ENCODE results near the gene CKLF.
A peak's percentile ranks its signal among the peaks of the same experiment; 100 is the strongest.
"Not testable (repeated sequence)": the region's sequence is repeated elsewhere in the genome, so short reads cannot be mapped to it uniquely, and the experiment has no call there.

CKLF gene

GRCh38 chr16:66594739-66595138 lies 42.4 kb downstream of the CKLF start:
- no peak overlapping the region for H2BK12ac ChIP-seq (ENCODE audit: low read length)
- H4K12ac ChIP-seq (ENCODE audit: low read depth, low read length) = no peak overlapping the region
- H2BK120ac ChIP-seq (ENCODE audit: insufficient read depth, low read length, poor library complexity) = no peak overlapping the region
- no peaks in the 10 kb centered on the region for H3K9me3 ChIP-seq (ENCODE audit: insufficient read depth, low read depth, low read length)
- H2AK5ac ChIP-seq (ENCODE audit: low read length) = no peak overlapping the region
- no peak overlapping the region for H2BK5ac ChIP-seq (ENCODE audit: low read depth, low read length, poor library complexity)
- no peak overlapping the region for H3K27ac ChIP-seq (ENCODE audit: low read depth, low read length)
- no peaks in the 10 kb centered on the region for H3K27me3 ChIP-seq (ENCODE audit: insufficient read depth, low read length)
- DNase-seq = peak in 1 of 2 donors; percentile 18
- no peak overlapping the region for H4K91ac ChIP-seq (ENCODE audit: low read depth, low read length)
- H3K18ac ChIP-seq (ENCODE audit: low read length) = no peak overlapping the region
- H3K4ac ChIP-seq (ENCODE audit: low read depth, low read length) = no peak overlapping the region
- no peak overlapping the region for H3K4me3 ChIP-seq (ENCODE audit: low read depth, low read length)
- no peaks in the 10 kb centered on the region for H3K79me2 ChIP-seq (ENCODE audit: control insufficient read depth, insufficient read depth, low read length, poor library complexity)
- H3K79me1 ChIP-seq (ENCODE audit: low read length) = no peaks in the 10 kb centered on the region
- H4K8ac ChIP-seq (ENCODE audit: low read depth, low read length) = no peak overlapping the region
- no peaks in the 10 kb centered on the region for H3K4me1 ChIP-seq (ENCODE audit: control insufficient read depth in 1 of 2, insufficient read depth in 2 of 2, low read length in 2 of 2)
- H3K4me2 ChIP-seq (ENCODE audit: low read length) = no peak overlapping the region
- no peak overlapping the region for H3K9ac ChIP-seq (ENCODE audit: low read length)
- H3K36me3 ChIP-seq (ENCODE audit: control insufficient read depth in 1 of 2, insufficient read depth in 2 of 2, low read length in 2 of 2) = no peaks in the 10 kb centered on the region
- no peak overlapping the region for H2AFZ ChIP-seq (ENCODE audit: insufficient read depth, low read length, poor library complexity)
- WGBS (ENCODE audit: extremely low coverage, insufficient coverage, insufficient read length) = no CpG with 5 or more reads among the region's 7 CpGs
- H3K14ac ChIP-seq (ENCODE audit: low read length) = no peak overlapping the region
- H3K23ac ChIP-seq (ENCODE audit: low read length) = no peak overlapping the region

GRCh38 chr16:66596559-66596958 lies 44.2 kb downstream of the CKLF start:
- not testable (repeated sequence) for H4K12ac ChIP-seq (ENCODE audit: low read depth, low read length); H3K14ac ChIP-seq (ENCODE audit: low read length); H3K79me1 ChIP-seq (ENCODE audit: low read length); H3K9ac ChIP-seq (ENCODE audit: low read length); H3K9me3 ChIP-seq (ENCODE audit: insufficient read depth, low read depth, low read length); H2AFZ ChIP-seq (ENCODE audit: insufficient read depth, low read length, poor library complexity); H4K8ac ChIP-seq (ENCODE audit: low read depth, low read length); H2BK120ac ChIP-seq (ENCODE audit: insufficient read depth, low read length, poor library complexity); H3K27ac ChIP-seq (ENCODE audit: low read depth, low read length); H3K27me3 ChIP-seq (ENCODE audit: insufficient read depth, low read length); H3K36me3 ChIP-seq (ENCODE audit: control insufficient read depth in 1 of 2, insufficient read depth in 2 of 2, low read length in 2 of 2); H3K4me3 ChIP-seq (ENCODE audit: low read depth, low read length); H3K4me1 ChIP-seq (ENCODE audit: control insufficient read depth in 1 of 2, insufficient read depth in 2 of 2, low read length in 2 of 2); H3K4ac ChIP-seq (ENCODE audit: low read depth, low read length); H4K91ac ChIP-seq (ENCODE audit: low read depth, low read length); H3K79me2 ChIP-seq (ENCODE audit: control insufficient read depth, insufficient read depth, low read length, poor library complexity); H3K4me2 ChIP-seq (ENCODE audit: low read length); H3K18ac ChIP-seq (ENCODE audit: low read length); H3K23ac ChIP-seq (ENCODE audit: low read length); H2AK5ac ChIP-seq (ENCODE audit: low read length); H2BK5ac ChIP-seq (ENCODE audit: low read depth, low read length, poor library complexity); DNase-seq; H2BK12ac ChIP-seq (ENCODE audit: low read length)
- no CpG with 5 or more reads among the region's 4 CpGs for WGBS (ENCODE audit: extremely low coverage, insufficient coverage, insufficient read length)

- Histone ChIP-seq H3K36me3 (ENCODE audit: control insufficient read depth in 1 of 2, insufficient read depth in 2 of 2, low read length in 2 of 2) (no peaks in the 10 kb centered on the region), H2BK12ac (ENCODE audit: low read length) (no peak overlapping the region), H3K4me3 (ENCODE audit: low read depth, low read length) (no peak overlapping the region), H3K79me1 (ENCODE audit: low read length) (no peaks in the 10 kb centered on the region), H3K4me1 (ENCODE audit: control insufficient read depth in 1 of 2, insufficient read depth in 2 of 2, low read length in 2 of 2) (no peaks in the 10 kb centered on the region), H3K18ac (ENCODE audit: low read length) (no peak overlapping the region), H2AFZ (ENCODE audit: insufficient read depth, low read length, poor library complexity) (no peak overlapping the region), H4K8ac (ENCODE audit: low read depth, low read length) (no peak overlapping the region), H2BK120ac (ENCODE audit: insufficient read depth, low read length, poor library complexity) (no peak overlapping the region), H3K27ac (ENCODE audit: low read depth, low read length) (no peak overlapping the region), H3K9ac (ENCODE audit: low read length) (no peak overlapping the region), H4K91ac (ENCODE audit: low read depth, low read length) (no peak overlapping the region), H3K79me2 (ENCODE audit: control insufficient read depth, insufficient read depth, low read length, poor library complexity) (no peaks in the 10 kb centered on the region), H3K23ac (ENCODE audit: low read length) (no peak overlapping the region), H3K4ac (ENCODE audit: low read depth, low read length) (no peak overlapping the region), H3K4me2 (ENCODE audit: low read length) (no peak overlapping the region), H2BK5ac (ENCODE audit: low read depth, low read length, poor library complexity) (no peak overlapping the region), H3K9me3 (ENCODE audit: insufficient read depth, low read depth, low read length) (no peaks in the 10 kb centered on the region), H3K27me3 (ENCODE audit: insufficient read depth, low read length) (no peaks in the 10 kb centered on the region), H2AK5ac (ENCODE audit: low read length) (no peak overlapping the region), H3K14ac (ENCODE audit: low read length) (no peak overlapping the region), H4K12ac (ENCODE audit: low read depth, low read length) (no peak overlapping the region)
- no peak for DNase-seq
- WGBS (ENCODE audit: extremely low coverage, insufficient coverage, insufficient read length) = no CpG with 5 or more reads among the region's 5 CpGs
These were observed 44.8 kb downstream of the CKLF start for GRCh38 chr16:66596986-66597848.

GRCh38 chr16:66598111-66598510 lies 45.7 kb downstream of the CKLF start:
- no peak overlapping the region for H4K12ac ChIP-seq (ENCODE audit: low read depth, low read length)
- H3K79me2 ChIP-seq (ENCODE audit: control insufficient read depth, insufficient read depth, low read length, poor library complexity) = no peaks in the 10 kb centered on the region
- H3K36me3 ChIP-seq (ENCODE audit: control insufficient read depth in 1 of 2, insufficient read depth in 2 of 2, low read length in 2 of 2) = no peaks in the 10 kb centered on the region
- no peak overlapping the region for H3K23ac ChIP-seq (ENCODE audit: low read length)
- no CpG with 5 or more reads among the region's 3 CpGs for WGBS (ENCODE audit: extremely low coverage, insufficient coverage, insufficient read length)
- H2AK5ac ChIP-seq (ENCODE audit: low read length) = no peak overlapping the region
- no peak overlapping the region for H3K18ac ChIP-seq (ENCODE audit: low read length)
- no peaks in the 10 kb centered on the region for H3K79me1 ChIP-seq (ENCODE audit: low read length)
- no peak overlapping the region for H2AFZ ChIP-seq (ENCODE audit: insufficient read depth, low read length, poor library complexity)
- no peak overlapping the region for H4K8ac ChIP-seq (ENCODE audit: low read depth, low read length)
- no peak overlapping the region for H4K91ac ChIP-seq (ENCODE audit: low read depth, low read length)
- no peak overlapping the region for H3K4ac ChIP-seq (ENCODE audit: low read depth, low read length)
- H3K4me1 ChIP-seq (ENCODE audit: control insufficient read depth in 1 of 2, insufficient read depth in 2 of 2, low read length in 2 of 2) = no peaks in the 10 kb centered on the region
- H3K9me3 ChIP-seq (ENCODE audit: insufficient read depth, low read depth, low read length) = no peaks in the 10 kb centered on the region
- no peak overlapping the region for H3K14ac ChIP-seq (ENCODE audit: low read length)
- no peak overlapping the region for H2BK12ac ChIP-seq (ENCODE audit: low read length)
- H3K4me3 ChIP-seq (ENCODE audit: low read depth, low read length) = no peak overlapping the region
- no peak overlapping the region for H3K27ac ChIP-seq (ENCODE audit: low read depth, low read length)
- H2BK5ac ChIP-seq (ENCODE audit: low read depth, low read length, poor library complexity) = no peak overlapping the region
- H3K4me2 ChIP-seq (ENCODE audit: low read length) = no peak overlapping the region
- H3K27me3 ChIP-seq (ENCODE audit: insufficient read depth, low read length) = no peaks in the 10 kb centered on the region
- peak in 1 of 2 donors; percentile 62 for DNase-seq
- H2BK120ac ChIP-seq (ENCODE audit: insufficient read depth, low read length, poor library complexity) = no peak overlapping the region
- H3K9ac ChIP-seq (ENCODE audit: low read length) = no peak overlapping the region
